HFFc6 (cell line): ENCODE data around the gene TBC1D14. TPM values are rescaled to one million over a fixed set of nuclear protein-coding genes. Genes with fewer than 3 reads are reported as not detected.

Experiments used
- DNase-seq: peaks from one replicate; pipeline ENCODE4 v3.0.0-alpha.2; 2018
- H3K27ac Mint-ChIP-seq: 2 replicates; pipeline ENCODE4 v1.8.0; 2020; ENCODE audit warnings: mild to moderate bottlenecking, mixed read lengths
- H3K27me3 Mint-ChIP-seq: 2 replicates; pipeline ENCODE4 v1.8.0; 2021; ENCODE audit warnings: mild to moderate bottlenecking, moderate library complexity, mixed read lengths; ENCODE audit not compliant: insufficient read depth
- H3K36me3 Mint-ChIP-seq: 2 replicates; pipeline ENCODE4 v1.8.0; 2021; ENCODE audit warnings: low read depth, mixed read lengths
- H3K4me1 Mint-ChIP-seq: 2 replicates; pipeline ENCODE4 v1.8.0; 2020; ENCODE audit warnings: low read depth, mixed read lengths
- H3K4me3 Mint-ChIP-seq: 2 replicates; pipeline ENCODE4 v1.8.0; 2020; ENCODE audit warnings: mild to moderate bottlenecking, moderate library complexity, mixed read lengths
- H3K9me3 Mint-ChIP-seq: 2 replicates; pipeline ENCODE4 v1.8.0; 2020; ENCODE audit warnings: mild to moderate bottlenecking, mixed read lengths
- CTCF ChIP-seq: fragments of 200-600 bp; sonication (generic); IDR thresholded peaks from 2 replicates; pipeline ENCODE4 v1.5.0; 2021; ENCODE audit warnings: antibody characterized with exemption, mild to moderate bottlenecking
- total RNA-seq, 6 experiments: library from RNA; stranded (reverse); fragmentation: NEBNext Ultra II Directional; extraction: Animal tissue kit (Norgen Biotek cat#: 25700); gene quantifications; 2 replicates in 1 of 6; 3 replicates in 5 of 6; pipeline ENCODE4 v1.2.3, GENCODE V29; 2021

The TBC1D14 gene
- total RNA-seq, 6 experiments from 2014 or later: 23.3 to 32.5 (median 27.9) TPM

- no peaks in the 10 kb centered on the region for H3K4me1 Mint-ChIP-seq
- DNase-seq: no peak
- H3K9me3 Mint-ChIP-seq: no peaks in the 10 kb centered on the region
- TF ChIP-seq CTCF: no peak
- H3K36me3 Mint-ChIP-seq: no peaks in the 10 kb centered on the region
- H3K27ac Mint-ChIP-seq: no peak overlapping the region
- H3K4me3 Mint-ChIP-seq: no peak overlapping the region
- H3K27me3 Mint-ChIP-seq: peaks cover under 1% of the 10 kb centered on the region
Measured at GRCh38 chr4:6956434-6957147, 47.0 kb downstream of the TBC1D14 start.

DNA sequence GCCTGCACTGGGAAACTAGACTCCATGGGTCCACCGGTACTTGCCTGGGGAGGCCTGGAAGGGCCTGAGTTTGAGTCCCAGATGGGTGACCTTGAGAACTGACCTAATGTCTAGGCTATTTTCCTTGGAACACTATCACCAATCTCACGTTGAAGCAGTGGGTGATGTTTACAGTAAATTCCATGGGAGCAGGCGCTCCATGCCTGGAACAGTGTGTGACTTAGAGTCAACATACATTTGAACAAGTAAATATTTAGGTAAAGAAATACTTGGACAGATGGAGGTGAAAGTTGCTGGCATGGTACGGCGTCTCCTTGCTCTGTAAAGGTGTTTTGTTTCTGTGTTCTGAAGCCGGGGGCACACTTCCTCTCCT lies 47.5 kb downstream of the TBC1D14 start:
- peaks cover 1% of the 10 kb centered on the region for H3K27me3 Mint-ChIP-seq
- no peak for TF ChIP-seq CTCF
- H3K4me3 Mint-ChIP-seq: no peak overlapping the region
- DNase-seq: no peak
- H3K27ac Mint-ChIP-seq: no peak overlapping the region
- no peaks in the 10 kb centered on the region for H3K36me3 Mint-ChIP-seq
- H3K9me3 Mint-ChIP-seq: no peaks in the 10 kb centered on the region
- H3K4me1 Mint-ChIP-seq: no peaks in the 10 kb centered on the region

DNA sequence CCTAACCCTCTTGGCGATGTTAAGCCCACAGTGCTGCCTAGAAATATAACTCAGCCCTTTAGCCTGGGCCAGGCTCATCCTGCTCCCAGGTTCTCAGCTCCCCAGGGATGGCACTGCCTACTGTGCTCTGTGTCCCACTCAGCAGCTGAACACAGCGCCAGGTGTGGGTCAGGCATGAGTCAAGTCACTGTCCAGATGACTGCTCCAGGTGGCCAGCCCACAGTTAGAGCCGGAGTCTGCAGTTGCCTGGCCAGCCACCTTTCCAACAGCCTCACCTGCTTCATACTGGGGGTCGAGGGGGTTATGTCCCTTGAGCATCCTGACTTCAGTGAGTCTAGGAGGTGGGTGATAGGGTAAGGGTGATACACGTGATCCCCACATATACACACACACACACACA lies 48.4 kb downstream of the TBC1D14 start:
- Mint-ChIP-seq H3K27me3 (peaks cover 1% of the 10 kb centered on the region), H3K4me3 (no peak overlapping the region), H3K4me1 (0 out of 2 replicates have a peak, but pooled peaks cover 4% of the 10 kb centered on the region), H3K36me3 (no peaks in the 10 kb centered on the region), H3K27ac (no peak overlapping the region), H3K9me3 (no peaks in the 10 kb centered on the region)
- no peak for TF ChIP-seq CTCF
- DNase-seq: no peak

GRCh38 chr4:6959261-6959660 lies 49.6 kb downstream of the TBC1D14 start:
- Mint-ChIP-seq H3K36me3 (no peaks in the 10 kb centered on the region), H3K4me1 (0 out of 2 replicates have a peak, but pooled peaks cover 4% of the 10 kb centered on the region), H3K27ac (no peak overlapping the region), H3K9me3 (no peaks in the 10 kb centered on the region), H3K4me3 (no peak overlapping the region), H3K27me3 (peaks cover 1% of the 10 kb centered on the region)
- no peak for TF ChIP-seq CTCF
- no peak for DNase-seq

DNA sequence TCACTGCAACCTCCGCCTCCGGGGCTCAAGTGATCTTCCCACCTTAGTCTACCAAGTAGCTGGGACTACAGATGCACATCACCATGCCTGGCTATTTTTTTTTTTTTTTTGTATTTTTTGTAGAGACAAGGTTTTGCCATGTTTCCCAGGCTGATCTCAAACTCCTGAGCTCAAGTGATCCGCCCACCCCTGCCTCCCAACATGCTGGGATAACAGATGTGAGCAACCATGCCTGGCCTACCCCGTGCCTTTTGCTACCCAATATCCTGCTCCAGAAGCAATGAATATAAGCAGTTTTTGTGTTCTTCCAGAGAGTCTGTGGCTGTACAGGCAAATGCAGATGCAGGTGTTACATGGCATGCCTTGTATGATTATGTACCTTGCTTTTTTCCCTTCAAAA lies 50.5 kb downstream of the TBC1D14 start:
- Mint-ChIP-seq H3K9me3 (no peaks in the 10 kb centered on the region), H3K27ac (no peak overlapping the region), H3K4me3 (no peak overlapping the region), H3K4me1 (0 out of 2 replicates have a peak, but pooled peaks cover 4% of the 10 kb centered on the region), H3K27me3 (peaks cover 1% of the 10 kb centered on the region), H3K36me3 (no peaks in the 10 kb centered on the region)
- no peak for DNase-seq
- no peak for TF ChIP-seq CTCF
